HEK293 (cell line): ENCODE data around the gene OVOL1.

Experiments used
- CTCF ChIA-PET: fragments of 350-600 bp; formaldehyde crosslinking; extraction: SDS; loops from one replicate; lab custom pipeline; 2021; ENCODE audit warnings: antibody characterized with exemption; lab: Yijun Ruan, JAX
- POLR2A ChIA-PET: fragments of 300-600 bp; formaldehyde crosslinking; extraction: SDS; loops from one replicate; lab custom pipeline; 2020; ENCODE audit warnings: antibody characterized with exemption, inconsistent platforms; lab: Yijun Ruan, JAX
- H3K27ac ChIP-seq: fragments of 200-500 bp; sonication (Bioruptor generic); 2 replicates; pipeline ENCODE4 v1.5.1; 2014; ENCODE audit warnings: low read depth, low read length, control low read depth, inconsistent platforms; ENCODE audit errors: extremely low read depth
- H3K36me3 ChIP-seq, 2 experiments: fragments of 200-500 bp in 1 of 2; sonication (Bioruptor generic) in 1 of 2; 1 replicate in 1 of 2; 2 replicates in 1 of 2; pipeline ENCODE4 v1.5.1; 2014 to 2017; ENCODE audit warnings: inconsistent platforms in 2 of 2, low read length in 2 of 2; ENCODE audit not compliant: control insufficient read depth in 2 of 2, insufficient read depth in 1 of 2
- H3K4me1 ChIP-seq: fragments of 200-500 bp; sonication (Bioruptor generic); 2 replicates; pipeline ENCODE4 v1.5.1; 2014; ENCODE audit warnings: mild to moderate bottlenecking, low read length, inconsistent platforms; ENCODE audit not compliant: control insufficient read depth, insufficient read depth
- H3K4me3 ChIP-seq: 2 replicates; pipeline ENCODE4 v1.5.1; 2011; ENCODE audit warnings: low read depth, mild to moderate bottlenecking, control low read depth, low read length, moderate library complexity
- H3K9me3 ChIP-seq: fragments of 200-500 bp; sonication (Bioruptor generic); 2 replicates; pipeline ENCODE4 v1.5.1; 2014; ENCODE audit warnings: low read depth, low read length, inconsistent platforms; ENCODE audit not compliant: control insufficient read depth, insufficient read depth
- HOXC10 ChIP-seq: sonication (generic); formaldehyde crosslinking; IDR thresholded peaks from 2 replicates; pipeline ENCODE4 v1.8.1; 2023; ENCODE audit warnings: mild to moderate bottlenecking, missing genetic modification reagents
- MYNN ChIP-seq: fragments of 450-650 bp; formaldehyde crosslinking; IDR thresholded peaks from 2 replicates; pipeline ENCODE4 v1.5.1; 2016; ENCODE audit warnings: missing biosample characterization, missing genetic modification characterization, borderline replicate concordance
- SALL2 ChIP-seq: fragments of 450-650 bp; formaldehyde crosslinking; IDR thresholded peaks from 2 replicates; pipeline ENCODE4 v1.5.0; 2017; ENCODE audit warnings: missing biosample characterization, mild to moderate bottlenecking, missing genetic modification characterization, borderline replicate concordance
- ZFHX2 ChIP-seq: fragments of 450-650 bp; formaldehyde crosslinking; conservative IDR thresholded peaks from 2 replicates; pipeline ENCODE4 v1.5.1; 2016; ENCODE audit warnings: missing biosample characterization, missing genetic modification characterization
- ZIC2 ChIP-seq: fragments of 450-650 bp; formaldehyde crosslinking; IDR thresholded peaks from 2 replicates; pipeline ENCODE4 v1.5.1; 2016; ENCODE audit warnings: missing biosample characterization, missing genetic modification characterization
- ZNF23 ChIP-seq: fragments of 450-650 bp; formaldehyde crosslinking; IDR thresholded peaks from 2 replicates; pipeline ENCODE4 v1.5.1; 2016; ENCODE audit warnings: missing biosample characterization, missing genetic modification characterization, borderline replicate concordance
- ZNF37A ChIP-seq: fragments of 450-650 bp; IDR thresholded peaks from 2 replicates; pipeline ENCODE4 v1.5.1; 2018; ENCODE audit warnings: missing biosample characterization, missing genetic modification characterization
- ZNF391 ChIP-seq: fragments of 450-650 bp; formaldehyde crosslinking; IDR thresholded peaks from 2 replicates; pipeline ENCODE4 v1.5.1; 2016; ENCODE audit warnings: low read depth, missing biosample characterization, missing genetic modification characterization, borderline replicate concordance
- ZNF571 ChIP-seq: fragments of 450-650 bp; formaldehyde crosslinking; IDR thresholded peaks from 2 replicates; pipeline ENCODE4 v1.5.0; 2017; ENCODE audit warnings: missing biosample characterization, missing genetic modification characterization
- ZNF600 ChIP-seq: fragments of 450-650 bp; formaldehyde crosslinking; IDR thresholded peaks from 2 replicates; pipeline ENCODE4 v1.5.1; 2016; ENCODE audit warnings: missing biosample characterization, missing genetic modification characterization
- ZNF76 ChIP-seq: fragments of 450-650 bp; formaldehyde crosslinking; IDR thresholded peaks from 2 replicates; pipeline ENCODE4; 2016; ENCODE audit warnings: low read depth, missing biosample characterization, missing genetic modification characterization, borderline replicate concordance
- ZNF768 ChIP-seq: fragments of 450-650 bp; formaldehyde crosslinking; IDR thresholded peaks from 2 replicates; pipeline ENCODE4 v1.5.1; 2018; ENCODE audit warnings: missing biosample characterization, mild to moderate bottlenecking, missing genetic modification characterization
- ZNF776 ChIP-seq: fragments of 450-650 bp; formaldehyde crosslinking; IDR thresholded peaks from 2 replicates; pipeline ENCODE4 v1.5.0; 2017; ENCODE audit warnings: missing biosample characterization, missing genetic modification characterization, borderline replicate concordance
- TF ChIP-seq, protein P1 (sequence below): fragments of 450-650 bp; IDR thresholded peaks from 2 replicates; pipeline ENCODE4 v1.5.1; 2018; ENCODE audit warnings: missing biosample characterization, mild to moderate bottlenecking, missing genetic modification characterization
- TF ChIP-seq, protein P2 (sequence below): fragments of 450-650 bp; formaldehyde crosslinking; IDR thresholded peaks from 2 replicates; pipeline ENCODE4 v1.5.1; 2016; ENCODE audit warnings: missing biosample characterization, missing genetic modification characterization, borderline replicate concordance
- TF ChIP-seq, protein P3 (sequence below): fragments of 450-650 bp; formaldehyde crosslinking; IDR thresholded peaks from 2 replicates; pipeline ENCODE4 v1.5.1; 2017; ENCODE audit warnings: missing biosample characterization, missing genetic modification characterization
- TF ChIP-seq, protein P4 (sequence below): fragments of 450-650 bp; formaldehyde crosslinking; conservative IDR thresholded peaks from 2 replicates; pipeline ENCODE4 v1.5.1; 2016; ENCODE audit warnings: low read depth, missing biosample characterization, missing genetic modification characterization
- TF ChIP-seq, protein P5 (sequence below): fragments of 450-650 bp; formaldehyde crosslinking; IDR thresholded peaks from 2 replicates; pipeline ENCODE4 v1.5.1; 2017; ENCODE audit warnings: missing biosample characterization, mild to moderate bottlenecking, missing genetic modification characterization, moderate library complexity

The OVOL1 gene

DNA sequence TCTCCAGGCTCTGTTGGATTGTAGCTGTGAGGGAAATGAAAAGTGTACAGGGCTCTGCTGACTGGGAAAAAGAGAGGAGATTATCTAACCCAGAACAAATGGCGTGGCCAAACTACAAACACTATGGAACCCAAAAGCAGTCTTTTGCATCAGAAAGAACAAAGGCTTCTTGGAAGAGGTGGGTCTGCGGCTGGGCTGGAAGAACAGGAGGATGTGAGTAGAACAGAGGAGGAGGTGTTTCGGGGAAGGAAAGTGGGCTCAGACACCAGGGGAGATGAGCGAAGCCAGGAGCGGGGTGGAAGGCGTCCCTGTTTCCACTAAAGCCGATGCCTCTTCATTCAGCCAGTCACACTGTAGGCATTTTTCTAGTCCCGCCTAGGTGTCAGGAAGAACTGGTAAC, 12.0 kb downstream of the OVOL1 start:
- Histone ChIP-seq H3K27ac (no peak overlapping the region), H3K9me3 (no peaks in the 10 kb centered on the region), H3K36me3 (no peaks in the 10 kb centered on the region)
- CTCF ChIA-PET, result interaction anchor here (0.6 to 1.1 kb wide), 4 partner anchors 19 to 1017 kb away, joined by 3 to 4 read pairs (median 4); no protein-coding TSS in a partner anchor
- TF ChIP-seq, protein P1, sequence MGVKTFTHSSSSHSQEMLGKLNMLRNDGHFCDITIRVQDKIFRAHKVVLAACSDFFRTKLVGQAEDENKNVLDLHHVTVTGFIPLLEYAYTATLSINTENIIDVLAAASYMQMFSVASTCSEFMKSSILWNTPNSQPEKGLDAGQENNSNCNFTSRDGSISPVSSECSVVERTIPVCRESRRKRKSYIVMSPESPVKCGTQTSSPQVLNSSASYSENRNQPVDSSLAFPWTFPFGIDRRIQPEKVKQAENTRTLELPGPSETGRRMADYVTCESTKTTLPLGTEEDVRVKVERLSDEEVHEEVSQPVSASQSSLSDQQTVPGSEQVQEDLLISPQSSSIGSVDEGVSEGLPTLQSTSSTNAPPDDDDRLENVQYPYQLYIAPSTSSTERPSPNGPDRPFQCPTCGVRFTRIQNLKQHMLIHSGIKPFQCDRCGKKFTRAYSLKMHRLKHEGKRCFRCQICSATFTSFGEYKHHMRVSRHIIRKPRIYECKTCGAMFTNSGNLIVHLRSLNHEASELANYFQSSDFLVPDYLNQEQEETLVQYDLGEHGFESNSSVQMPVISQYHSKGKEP, result no peak
- TF ChIP-seq HOXC10 (CRISPR knock-in tag), result no peak
- no peak for TF ChIP-seq ZNF768 (tag by site-specific recombination)
- TF ChIP-seq, all 188 proteins: peak for 0
- Histone ChIP-seq H3K4me1 (no peaks in the 10 kb centered on the region), H3K4me3 (no peak overlapping the region)
- POLR2A ChIA-PET, result no interaction called here

DNA sequence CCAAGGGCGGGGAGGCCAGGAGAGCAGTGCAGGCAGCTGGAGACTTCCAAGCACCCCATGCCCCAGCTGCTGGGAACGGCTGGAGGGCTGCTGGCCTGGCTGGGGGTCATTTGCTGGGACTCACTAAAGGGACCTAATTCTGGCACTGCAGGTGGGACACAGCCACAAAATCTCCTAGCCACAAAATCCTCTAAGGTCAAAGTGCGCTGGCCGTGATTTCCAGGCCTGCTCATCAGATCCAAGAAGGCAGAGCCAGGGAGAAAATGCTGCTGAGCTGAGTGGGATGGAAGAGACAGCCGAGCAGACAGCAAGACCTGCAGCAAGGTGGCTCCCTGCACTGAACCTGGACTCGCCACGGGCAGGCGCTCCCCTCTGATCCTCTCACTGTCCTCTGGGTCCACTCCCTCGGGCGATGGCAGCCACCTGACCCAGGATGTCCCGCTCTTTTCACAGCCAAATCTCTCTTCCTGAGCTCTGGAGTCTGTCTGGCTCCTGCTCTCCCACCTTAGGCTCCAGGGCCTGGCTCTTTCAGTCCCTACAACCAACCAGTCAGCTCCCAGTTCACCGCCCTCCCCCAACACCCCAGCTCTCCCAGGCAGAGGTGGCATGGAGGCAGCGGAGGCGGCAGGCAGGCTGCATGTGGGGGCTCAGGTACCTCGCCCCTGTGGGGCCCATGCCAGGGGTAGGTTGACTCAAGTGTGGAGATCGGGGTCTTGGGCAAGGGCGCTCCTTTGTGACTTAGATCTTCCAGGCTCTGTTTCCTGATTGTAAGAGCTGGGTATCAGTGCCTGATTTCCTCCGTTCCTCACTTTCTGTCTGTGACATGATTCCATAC, 14.5 kb downstream of the OVOL1 start:
- no peak overlapping the region for H3K4me3 ChIP-seq
- TF ChIP-seq ZNF76 (tag by site-specific recombination) (no peak), ZFHX2 (tag by site-specific recombination) (peak; percentile 24; the same call in 1 of the 2 replicates), SALL2 (tag by site-specific recombination) (no peak), ZNF391 (tag by site-specific recombination) (no peak), ZNF37A (tag by site-specific recombination) (no peak), ZIC2 (tag by site-specific recombination) (peak; percentile 46), ZNF776 (tag by site-specific recombination) (no peak)
- POLR2A ChIA-PET, result interaction anchor here (0.6 kb wide), 1 partner anchor 122 kb away, joined by 3 read pairs; no protein-coding TSS in a partner anchor
- H3K36me3 ChIP-seq, result no peaks in the 10 kb centered on the region
- H3K4me1 ChIP-seq, result no peaks in the 10 kb centered on the region
- no peak overlapping the region for H3K27ac ChIP-seq
- no peaks in the 10 kb centered on the region for H3K9me3 ChIP-seq
- CTCF ChIA-PET, result interaction anchor here (0.6 to 3.4 kb wide), 3 partner anchors 22 to 87 kb away, joined by 3 to 14 read pairs (median 4); partner anchors contain the start of genes AP5B1 and FIBP

DNA sequence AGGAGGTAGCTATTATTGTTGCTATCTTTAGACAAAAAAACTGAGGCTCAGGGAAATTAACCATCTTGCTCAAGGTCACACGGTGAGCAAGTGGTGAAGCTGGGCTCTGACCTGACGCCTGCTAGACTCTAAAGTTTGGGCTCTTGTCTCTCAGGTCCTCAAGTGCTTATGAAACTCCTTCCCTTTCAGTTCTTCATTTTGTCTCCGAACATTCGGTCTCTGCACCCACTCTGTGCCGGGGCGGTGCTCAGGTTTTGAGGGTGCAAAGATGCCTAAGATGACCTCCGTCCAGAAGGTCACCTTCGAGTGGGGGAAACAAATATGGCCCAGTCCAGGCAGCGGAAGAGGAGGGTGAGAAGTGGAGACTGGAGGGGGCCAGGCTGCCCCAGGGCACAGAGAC, 16.0 kb downstream of the OVOL1 start:
- no peak overlapping the region for H3K4me3 ChIP-seq
- no peaks in the 10 kb centered on the region for H3K4me1 ChIP-seq
- ChIA-PET CTCF (interaction anchor here (0.6 to 3.4 kb wide), 4 partner anchors 23 to 85 kb away, joined by 3 to 14 read pairs (median 5); partner anchors contain the start of gene AP5B1), POLR2A (no interaction called here)
- no peaks in the 10 kb centered on the region for H3K36me3 ChIP-seq
- no peak overlapping the region for H3K27ac ChIP-seq
- H3K9me3 ChIP-seq, result no peaks in the 10 kb centered on the region
- TF ChIP-seq ZNF600 (tag by site-specific recombination), result no peak
- TF ChIP-seq MYNN (tag by site-specific recombination), result no peak
- TF ChIP-seq, protein P2, sequence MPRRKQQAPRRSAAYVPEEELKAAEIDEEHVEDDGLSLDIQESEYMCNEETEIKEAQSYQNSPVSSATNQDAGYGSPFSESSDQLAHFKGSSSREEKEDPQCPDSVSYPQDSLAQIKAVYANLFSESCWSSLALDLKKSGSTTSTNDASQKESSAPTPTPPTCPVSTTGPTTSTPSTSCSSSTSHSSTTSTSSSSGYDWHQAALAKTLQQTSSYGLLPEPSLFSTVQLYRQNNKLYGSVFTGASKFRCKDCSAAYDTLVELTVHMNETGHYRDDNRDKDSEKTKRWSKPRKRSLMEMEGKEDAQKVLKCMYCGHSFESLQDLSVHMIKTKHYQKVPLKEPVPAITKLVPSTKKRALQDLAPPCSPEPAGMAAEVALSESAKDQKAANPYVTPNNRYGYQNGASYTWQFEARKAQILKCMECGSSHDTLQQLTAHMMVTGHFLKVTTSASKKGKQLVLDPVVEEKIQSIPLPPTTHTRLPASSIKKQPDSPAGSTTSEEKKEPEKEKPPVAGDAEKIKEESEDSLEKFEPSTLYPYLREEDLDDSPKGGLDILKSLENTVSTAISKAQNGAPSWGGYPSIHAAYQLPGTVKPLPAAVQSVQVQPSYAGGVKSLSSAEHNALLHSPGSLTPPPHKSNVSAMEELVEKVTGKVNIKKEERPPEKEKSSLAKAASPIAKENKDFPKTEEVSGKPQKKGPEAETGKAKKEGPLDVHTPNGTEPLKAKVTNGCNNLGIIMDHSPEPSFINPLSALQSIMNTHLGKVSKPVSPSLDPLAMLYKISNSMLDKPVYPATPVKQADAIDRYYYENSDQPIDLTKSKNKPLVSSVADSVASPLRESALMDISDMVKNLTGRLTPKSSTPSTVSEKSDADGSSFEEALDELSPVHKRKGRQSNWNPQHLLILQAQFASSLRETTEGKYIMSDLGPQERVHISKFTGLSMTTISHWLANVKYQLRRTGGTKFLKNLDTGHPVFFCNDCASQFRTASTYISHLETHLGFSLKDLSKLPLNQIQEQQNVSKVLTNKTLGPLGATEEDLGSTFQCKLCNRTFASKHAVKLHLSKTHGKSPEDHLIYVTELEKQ, result no peak
- TF ChIP-seq, protein P3, sequence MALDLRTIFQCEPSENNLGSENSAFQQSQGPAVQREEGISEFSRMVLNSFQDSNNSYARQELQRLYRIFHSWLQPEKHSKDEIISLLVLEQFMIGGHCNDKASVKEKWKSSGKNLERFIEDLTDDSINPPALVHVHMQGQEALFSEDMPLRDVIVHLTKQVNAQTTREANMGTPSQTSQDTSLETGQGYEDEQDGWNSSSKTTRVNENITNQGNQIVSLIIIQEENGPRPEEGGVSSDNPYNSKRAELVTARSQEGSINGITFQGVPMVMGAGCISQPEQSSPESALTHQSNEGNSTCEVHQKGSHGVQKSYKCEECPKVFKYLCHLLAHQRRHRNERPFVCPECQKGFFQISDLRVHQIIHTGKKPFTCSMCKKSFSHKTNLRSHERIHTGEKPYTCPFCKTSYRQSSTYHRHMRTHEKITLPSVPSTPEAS (tag by site-specific recombination), result no peak
- TF ChIP-seq ZNF571 (tag by site-specific recombination), result no peak
- TF ChIP-seq, protein P4, sequence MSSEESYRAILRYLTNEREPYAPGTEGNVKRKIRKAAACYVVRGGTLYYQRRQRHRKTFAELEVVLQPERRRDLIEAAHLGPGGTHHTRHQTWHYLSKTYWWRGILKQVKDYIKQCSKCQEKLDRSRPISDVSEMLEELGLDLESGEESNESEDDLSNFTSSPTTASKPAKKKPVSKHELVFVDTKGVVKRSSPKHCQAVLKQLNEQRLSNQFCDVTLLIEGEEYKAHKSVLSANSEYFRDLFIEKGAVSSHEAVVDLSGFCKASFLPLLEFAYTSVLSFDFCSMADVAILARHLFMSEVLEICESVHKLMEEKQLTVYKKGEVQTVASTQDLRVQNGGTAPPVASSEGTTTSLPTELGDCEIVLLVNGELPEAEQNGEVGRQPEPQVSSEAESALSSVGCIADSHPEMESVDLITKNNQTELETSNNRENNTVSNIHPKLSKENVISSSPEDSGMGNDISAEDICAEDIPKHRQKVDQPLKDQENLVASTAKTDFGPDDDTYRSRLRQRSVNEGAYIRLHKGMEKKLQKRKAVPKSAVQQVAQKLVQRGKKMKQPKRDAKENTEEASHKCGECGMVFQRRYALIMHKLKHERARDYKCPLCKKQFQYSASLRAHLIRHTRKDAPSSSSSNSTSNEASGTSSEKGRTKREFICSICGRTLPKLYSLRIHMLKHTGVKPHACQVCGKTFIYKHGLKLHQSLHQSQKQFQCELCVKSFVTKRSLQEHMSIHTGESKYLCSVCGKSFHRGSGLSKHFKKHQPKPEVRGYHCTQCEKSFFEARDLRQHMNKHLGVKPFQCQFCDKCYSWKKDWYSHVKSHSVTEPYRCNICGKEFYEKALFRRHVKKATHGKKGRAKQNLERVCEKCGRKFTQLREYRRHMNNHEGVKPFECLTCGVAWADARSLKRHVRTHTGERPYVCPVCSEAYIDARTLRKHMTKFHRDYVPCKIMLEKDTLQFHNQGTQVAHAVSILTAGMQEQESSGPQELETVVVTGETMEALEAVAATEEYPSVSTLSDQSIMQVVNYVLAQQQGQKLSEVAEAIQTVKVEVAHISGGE (tag by site-specific recombination), result no peak
- no peak for TF ChIP-seq ZNF23 (tag by site-specific recombination)
- TF ChIP-seq, protein P5, sequence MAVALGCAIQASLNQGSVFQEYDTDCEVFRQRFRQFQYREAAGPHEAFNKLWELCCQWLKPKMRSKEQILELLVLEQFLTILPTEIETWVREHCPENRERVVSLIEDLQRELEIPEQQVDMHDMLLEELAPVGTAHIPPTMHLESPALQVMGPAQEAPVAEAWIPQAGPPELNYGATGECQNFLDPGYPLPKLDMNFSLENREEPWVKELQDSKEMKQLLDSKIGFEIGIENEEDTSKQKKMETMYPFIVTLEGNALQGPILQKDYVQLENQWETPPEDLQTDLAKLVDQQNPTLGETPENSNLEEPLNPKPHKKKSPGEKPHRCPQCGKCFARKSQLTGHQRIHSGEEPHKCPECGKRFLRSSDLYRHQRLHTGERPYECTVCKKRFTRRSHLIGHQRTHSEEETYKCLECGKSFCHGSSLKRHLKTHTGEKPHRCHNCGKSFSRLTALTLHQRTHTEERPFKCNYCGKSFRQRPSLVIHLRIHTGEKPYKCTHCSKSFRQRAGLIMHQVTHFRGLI, result no peak
